Osteoblast (primary cell): Measurements from ENCODE around the gene PSMD11. TPM values are rescaled to one million over a fixed set of nuclear protein-coding genes. Genes with fewer than 3 reads are reported as not detected.

Source experiments
- DNase-seq: peaks from one replicate; pipeline ENCODE4 v3.0.0; 2011; ENCODE audit warnings: low spot score, mixed read lengths; ENCODE audit not compliant: insufficient read length; ENCODE audit errors: missing footprints
- H2AFZ ChIP-seq: 2 replicates; pipeline ENCODE4 v1.6.0; 2011; ENCODE audit warnings: mild to moderate bottlenecking, low read length
- H3K27ac ChIP-seq: 2 replicates; pipeline ENCODE4 v1.5.1; 2011; ENCODE audit warnings: mild to moderate bottlenecking, low read depth, low read length, moderate library complexity
- H3K27me3 ChIP-seq: 2 replicates; pipeline ENCODE4 v1.6.0; 2012; ENCODE audit warnings: mild to moderate bottlenecking, control low read depth, inconsistent platforms, low read length, moderate library complexity; ENCODE audit not compliant: insufficient read depth
- H3K36me3 ChIP-seq: 2 replicates; pipeline ENCODE4 v1.5.1; 2011; ENCODE audit warnings: mild to moderate bottlenecking, low read length, control low read depth, moderate library complexity; ENCODE audit not compliant: insufficient read depth
- H3K4me1 ChIP-seq: 2 replicates; pipeline ENCODE4 v1.5.1; 2011; ENCODE audit warnings: mild to moderate bottlenecking, low read length, control low read depth, moderate library complexity; ENCODE audit not compliant: insufficient read depth
- H3K4me2 ChIP-seq: 2 replicates; pipeline ENCODE4 v1.6.0; 2011; ENCODE audit warnings: mild to moderate bottlenecking, low read length; ENCODE audit not compliant: insufficient read depth
- H3K4me3 ChIP-seq: fragments of 200-600 bp; sonication (generic); 3 replicates; pipeline ENCODE4 v1.5.1; 2012; ENCODE audit warnings: mild to moderate bottlenecking, low read length, inconsistent platforms; ENCODE audit not compliant: insufficient read depth
- H3K79me2 ChIP-seq: 2 replicates; pipeline ENCODE4 v1.6.0; 2012; ENCODE audit warnings: mild to moderate bottlenecking, low read length, control low read depth, inconsistent platforms; ENCODE audit not compliant: insufficient read depth
- H3K9me3 ChIP-seq: 2 replicates; pipeline ENCODE4 v1.5.1; 2011; ENCODE audit warnings: low read depth, low read length, control low read depth
- H4K20me1 ChIP-seq: 2 replicates; pipeline ENCODE4 v1.6.0; 2012; ENCODE audit warnings: mild to moderate bottlenecking, low read length, control low read depth; ENCODE audit not compliant: insufficient read depth
- CTCF ChIP-seq: IDR thresholded peaks from 2 replicates; pipeline ENCODE4 v1.5.1; 2011; ENCODE audit warnings: mild to moderate bottlenecking, low read depth, low read length, moderate library complexity; ENCODE audit errors: extremely low read depth
- total RNA-seq: library from RNA; depleted of rRNA; stranded (reverse); fragments of >200 nt; gene quantifications from 2 replicates; pipeline ENCODE4 v1.2.3, GENCODE V29; 2012

PSMD11 gene
- total RNA-seq, 1 donor = 61.2 TPM

- H3K4me3 ChIP-seq = peak overlapping the region; percentile 72
These were observed 74.4 kb downstream of the PSMD11 start for GRCh38 chr17:32518646-32519227.

GRCh38 chr17:32519228-32520103 is 75.2 kb downstream of the PSMD11 start:
- no peaks in the 10 kb centered on the region for H4K20me1 ChIP-seq
- no peaks in the 10 kb centered on the region for H3K79me2 ChIP-seq
- peak overlapping the region; percentile 87 for H3K4me2 ChIP-seq
- peak overlapping the region; percentile 72 for H3K4me3 ChIP-seq
- H2AFZ ChIP-seq = peak overlapping the region; percentile 65
- peak; percentile 86 for DNase-seq
- H3K36me3 ChIP-seq = no peaks in the 10 kb centered on the region
- peaks cover 8% of the 10 kb centered on the region for H3K4me1 ChIP-seq
- no peak for TF ChIP-seq CTCF
- no peaks in the 10 kb centered on the region for H3K27me3 ChIP-seq
- H3K27ac ChIP-seq = no peak overlapping the region
- H3K9me3 ChIP-seq = no peaks in the 10 kb centered on the region

More at GRCh38 chr17:32518646-32519227, 74.4 kb downstream of the PSMD11 start:
- Histone ChIP-seq H3K36me3 (no peaks in the 10 kb centered on the region), H3K4me1 (peaks cover 8% of the 10 kb centered on the region), H3K79me2 (no peaks in the 10 kb centered on the region), H3K27me3 (no peaks in the 10 kb centered on the region), H3K9me3 (no peaks in the 10 kb centered on the region), H2AFZ (no peak overlapping the region), H3K4me2 (peak overlapping the region; percentile 87), H3K27ac (no peak overlapping the region), H4K20me1 (no peaks in the 10 kb centered on the region)
- DNase-seq = no peak
- TF ChIP-seq CTCF = no peak

GRCh38 chr17:32520104-32520701 is 75.9 kb downstream of the PSMD11 start:
- no peaks in the 10 kb centered on the region for H3K36me3 ChIP-seq
- H4K20me1 ChIP-seq = no peaks in the 10 kb centered on the region
- no peaks in the 10 kb centered on the region for H3K79me2 ChIP-seq
- no peak for TF ChIP-seq CTCF
- H3K4me1 ChIP-seq = peaks cover 10% of the 10 kb centered on the region
- no peak overlapping the region for H3K27ac ChIP-seq
- H3K4me3 ChIP-seq = peak overlapping the region; percentile 72
- peak; percentile 80 for DNase-seq
- peak overlapping the region; percentile 87 for H3K4me2 ChIP-seq
- H3K27me3 ChIP-seq = no peaks in the 10 kb centered on the region
- peak overlapping the region; percentile 65 for H2AFZ ChIP-seq
- H3K9me3 ChIP-seq = no peaks in the 10 kb centered on the region
